Activated CD8-positive, alpha-beta memory T cell treated with anti-CD3 and anti-CD28 coated beads for 24 hours (primary cell): Measurements from ENCODE around the gene CARD11.

Experiments used
- DNase-seq: peaks from one replicate; pipeline ENCODE4 v3.0.0-alpha.2; 2020

CARD11 gene

DNA sequence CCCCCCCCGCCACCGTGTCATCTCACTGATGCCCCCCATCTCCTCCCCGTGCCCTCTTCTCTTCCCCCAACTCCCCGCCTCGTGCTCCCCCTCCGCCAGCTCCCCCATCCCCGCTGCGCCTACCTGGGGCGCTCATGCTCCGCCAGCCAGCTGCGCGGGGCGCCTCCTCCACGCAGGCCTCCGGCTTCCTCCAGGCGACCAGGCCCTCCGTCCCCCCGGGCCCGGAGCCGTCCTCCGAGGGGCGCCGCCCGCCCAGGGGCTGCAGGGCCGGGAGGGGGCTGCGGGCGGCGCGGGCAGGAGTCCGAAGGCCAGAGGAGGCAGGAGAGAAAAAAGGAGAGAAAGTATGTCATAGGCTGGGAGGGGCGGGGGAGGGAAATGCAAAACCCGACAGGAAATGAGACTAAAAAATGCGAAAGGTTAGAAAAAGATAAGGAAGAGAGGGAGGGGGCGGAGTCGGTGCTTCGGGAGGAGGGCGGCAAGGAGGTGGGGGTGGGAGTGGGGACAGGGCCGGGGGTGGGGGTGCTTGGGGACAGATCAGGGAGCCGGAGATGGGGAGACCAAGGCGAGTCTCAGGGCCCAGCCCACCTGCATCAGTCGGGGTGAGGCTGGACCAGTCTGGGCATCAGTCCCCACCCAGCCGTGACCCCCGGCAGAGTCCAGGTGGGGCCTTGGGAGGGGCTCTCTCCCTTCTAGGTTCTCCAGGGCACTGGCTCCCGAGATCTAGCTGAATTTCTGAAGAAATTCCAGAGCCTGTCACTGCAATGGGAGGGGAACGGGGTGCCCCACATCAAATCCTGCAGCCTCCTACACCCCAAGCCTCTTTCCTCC, at the start of gene CARD11:
Gene CARD11, minus strand, starts transcription at position 324 of the 828 bp plus-strand sequence. CDS start 85,361 bp downstream, outside the sequence.
- peak; percentile 84 for DNase-seq

DNA sequence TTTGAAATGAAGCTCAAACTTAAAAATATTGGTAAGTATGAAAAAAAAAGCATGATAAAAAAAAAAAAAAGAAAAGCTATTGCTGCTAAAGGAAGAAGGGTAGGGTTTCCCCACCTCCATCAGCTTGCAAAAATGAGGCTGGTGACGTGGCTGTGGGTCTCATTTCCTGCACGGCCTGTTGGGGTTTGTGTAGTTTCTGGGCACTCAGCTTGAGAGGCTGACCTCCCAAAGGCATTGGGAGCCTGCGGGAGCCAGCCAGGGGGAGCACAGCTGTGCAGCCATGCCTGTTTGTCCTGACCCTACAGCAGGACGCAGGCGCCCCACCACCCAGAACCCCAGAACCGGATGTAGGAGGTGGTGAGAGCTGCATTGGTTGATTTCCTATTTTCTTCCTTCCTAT, 48.8 kb upstream of the CARD11 start:
- peak; percentile 85 for DNase-seq

- DNase-seq, result no peak
Observed at GRCh38 chr7:3091631-3092030, 48.0 kb upstream of the CARD11 start.

GRCh38 chr7:3089493-3089892, 45.8 kb upstream of the CARD11 start:
- DNase-seq, result no peak

DNA sequence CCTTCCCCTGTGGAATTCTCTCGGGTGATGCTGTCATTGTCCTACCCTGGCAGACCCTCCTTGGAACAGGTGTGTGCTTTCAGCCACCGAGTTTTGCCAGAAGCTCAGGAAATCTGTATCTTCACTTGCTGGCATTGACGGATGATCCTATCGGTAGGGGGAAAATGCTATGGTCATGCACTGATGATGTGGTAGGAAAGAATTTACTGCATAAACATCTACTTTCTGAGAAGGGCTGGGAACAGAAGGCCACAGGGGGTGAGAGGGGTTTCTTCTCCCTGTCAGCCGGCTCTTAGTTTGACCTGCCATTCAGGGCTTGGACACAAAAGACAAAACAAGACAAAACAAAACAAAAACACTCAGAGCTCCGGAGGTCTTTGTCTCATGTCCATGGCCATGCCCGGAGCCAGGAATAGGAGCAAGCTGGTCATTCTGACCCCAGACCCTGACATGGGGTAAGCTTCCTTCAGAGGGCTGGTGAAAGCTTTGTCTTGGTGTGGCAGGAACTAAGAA, 43.6 kb upstream of the CARD11 start:
- DNase-seq, result no peak

DNA sequence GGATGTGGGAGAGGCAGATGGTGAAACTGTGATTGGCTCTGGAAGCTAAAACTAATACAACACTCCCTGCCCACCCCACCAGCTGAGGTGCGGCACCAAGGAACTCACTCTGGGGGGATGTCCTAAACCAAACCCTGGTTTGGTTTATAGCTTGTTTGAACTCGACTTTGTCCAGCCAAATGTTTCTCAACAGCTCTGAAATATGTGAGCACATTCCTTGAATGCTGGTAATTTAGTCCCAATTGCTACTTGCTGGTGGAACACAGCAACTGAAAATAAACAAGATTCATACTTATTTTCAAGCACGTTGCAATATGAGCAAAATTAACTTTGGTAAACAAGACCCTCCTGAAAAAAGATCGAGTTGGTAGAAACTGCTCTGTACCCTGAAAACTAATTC, 39.7 kb upstream of the CARD11 start:
- no peak for DNase-seq

- DNase-seq, result no peak
Observed at GRCh38 chr7:3082831-3083230, 39.2 kb upstream of the CARD11 start.

DNA sequence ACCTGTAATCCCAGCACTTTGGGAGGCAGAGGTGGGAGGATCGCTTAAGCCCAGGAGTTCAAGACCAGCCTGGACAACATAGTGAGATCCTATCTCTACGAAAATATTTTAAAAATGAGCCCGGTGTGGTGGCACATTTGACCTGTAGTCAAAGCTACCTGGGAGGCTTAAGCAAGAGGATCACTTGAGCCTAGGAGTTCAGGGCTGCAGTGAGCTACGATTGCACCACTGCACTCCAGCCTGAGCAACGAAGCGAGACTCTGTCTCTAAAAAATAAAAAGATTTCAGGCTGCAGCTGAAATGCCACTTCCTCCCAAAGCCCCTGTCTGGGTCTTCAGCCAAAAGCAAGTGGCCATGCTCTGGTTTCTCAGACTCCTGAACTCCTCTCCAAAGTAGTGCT, 38.7 kb upstream of the CARD11 start:
- no peak for DNase-seq

- DNase-seq, result no peak
Observed at GRCh38 chr7:3080106-3080505, 36.4 kb upstream of the CARD11 start.

GRCh38 chr7:3078514-3078913, 34.8 kb upstream of the CARD11 start:
- no peak for DNase-seq

DNA sequence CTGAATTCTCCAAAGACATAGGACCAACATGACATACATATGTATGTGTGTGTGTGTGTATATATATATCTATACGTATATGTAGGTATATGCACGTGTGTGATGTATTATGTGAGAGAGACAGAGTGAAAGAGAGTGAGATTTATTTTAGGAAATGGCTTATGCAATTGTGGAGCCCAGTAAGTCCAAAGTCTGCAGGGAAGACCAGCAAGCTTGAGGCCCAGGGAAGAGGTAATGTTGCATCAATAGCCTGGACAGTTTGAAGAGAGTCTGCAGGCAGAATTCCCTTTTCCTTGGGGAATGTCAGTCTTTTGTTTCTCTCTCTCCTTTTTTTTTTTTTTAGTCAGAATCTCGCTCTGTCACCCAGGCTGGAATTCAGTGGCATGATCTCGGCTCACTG, 33.0 kb upstream of the CARD11 start:
- DNase-seq, result no peak

- no peak for DNase-seq
Observed at GRCh38 chr7:3076163-3076562, 32.5 kb upstream of the CARD11 start.

DNA sequence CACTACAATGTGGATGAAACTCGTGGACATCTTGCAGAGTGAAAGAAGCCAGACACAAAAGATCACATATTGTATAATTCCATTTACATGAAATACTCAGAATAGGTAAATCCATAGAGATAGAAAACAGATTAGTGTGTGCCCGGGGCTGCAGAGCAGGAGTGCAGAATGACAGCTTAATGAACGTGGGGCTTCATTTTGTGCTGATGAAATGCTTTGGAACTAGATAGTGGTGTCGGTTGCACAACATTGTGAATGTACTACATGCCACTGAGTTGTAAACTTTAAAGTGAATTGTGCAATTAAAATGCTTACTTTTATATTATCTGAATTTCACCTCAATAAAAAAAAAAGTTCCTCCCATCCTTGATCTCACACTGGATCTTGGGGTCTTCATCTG, 31.8 kb upstream of the CARD11 start:
- DNase-seq, result no peak

GRCh38 chr7:3074459-3074821, 30.8 kb upstream of the CARD11 start:
- DNase-seq, result no peak

DNA sequence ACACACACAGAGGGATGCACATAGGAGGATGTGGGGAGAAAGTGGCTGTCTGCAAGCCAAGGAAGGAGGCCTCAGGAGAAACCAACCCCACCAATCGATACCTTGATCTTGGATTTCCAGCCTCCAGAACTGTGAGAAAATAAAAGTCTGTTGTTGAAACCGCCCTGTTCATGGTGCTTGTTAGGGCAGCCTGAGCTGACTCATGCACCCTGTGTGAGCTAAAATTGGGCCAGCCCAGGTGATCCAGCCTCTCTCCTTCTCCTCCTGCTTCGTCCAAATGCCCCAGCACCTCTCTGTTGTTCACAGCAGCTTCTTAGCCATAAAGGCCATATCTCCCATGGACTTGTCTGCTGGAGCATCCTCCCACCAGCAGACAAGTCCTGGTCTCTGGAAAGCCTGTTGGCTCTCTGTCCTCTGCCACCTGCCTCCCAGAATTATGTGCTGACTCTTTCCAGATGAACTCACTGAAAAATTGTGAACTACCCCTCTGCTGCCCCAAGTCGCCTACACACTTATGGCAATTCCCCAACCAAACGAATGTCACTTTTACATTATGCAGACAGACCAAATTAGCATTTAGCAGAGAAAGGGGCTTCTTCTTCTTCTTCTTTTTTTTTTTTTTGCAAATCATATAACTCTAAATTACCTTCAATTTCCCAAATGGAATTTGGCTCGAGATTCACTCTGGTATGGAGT, 30.2 kb upstream of the CARD11 start:
- no peak for DNase-seq

DNA sequence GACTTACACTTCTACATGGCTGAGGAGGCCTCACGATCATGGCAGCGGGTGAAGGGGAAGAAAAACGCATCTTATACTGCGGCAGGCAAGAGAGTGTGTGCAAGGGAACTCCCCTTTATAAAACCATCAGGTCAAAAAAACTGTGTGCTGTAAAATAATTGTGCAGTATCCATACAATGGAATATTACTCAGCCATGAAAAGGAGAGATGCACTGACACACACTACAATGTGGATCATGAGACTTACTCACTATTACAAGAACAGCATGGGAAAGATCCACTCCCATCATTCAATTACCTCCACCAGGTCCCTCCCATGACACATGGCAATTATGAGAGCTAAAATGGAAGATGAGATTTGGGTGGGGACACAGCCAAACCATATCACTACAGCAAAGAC, 27.2 kb upstream of the CARD11 start:
- DNase-seq, result no peak

- no peak for DNase-seq
Observed at GRCh38 chr7:3069771-3070449, 26.2 kb upstream of the CARD11 start.

DNA sequence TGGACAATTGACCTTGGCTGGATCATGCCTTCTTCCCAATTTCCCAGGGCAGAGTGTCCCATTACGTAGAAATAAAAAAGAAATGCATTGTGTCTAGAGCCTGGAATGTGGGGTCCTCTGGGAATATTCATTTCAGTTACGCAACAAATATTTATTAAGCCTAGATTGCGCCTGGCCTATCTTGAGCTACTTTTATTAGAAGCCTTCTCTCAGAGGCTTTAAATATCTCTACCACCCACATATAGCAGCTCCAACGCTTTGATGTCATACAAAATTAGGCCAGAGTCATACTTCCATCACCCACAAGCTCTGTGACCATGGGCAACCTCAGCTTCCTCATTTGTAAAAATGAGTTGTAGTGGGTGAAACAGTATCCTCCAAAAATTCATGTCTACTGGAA, 24.9 kb upstream of the CARD11 start:
- DNase-seq, result no peak

GRCh38 chr7:3067606-3068380, 24.1 kb upstream of the CARD11 start:
- DNase-seq, result no peak

DNA sequence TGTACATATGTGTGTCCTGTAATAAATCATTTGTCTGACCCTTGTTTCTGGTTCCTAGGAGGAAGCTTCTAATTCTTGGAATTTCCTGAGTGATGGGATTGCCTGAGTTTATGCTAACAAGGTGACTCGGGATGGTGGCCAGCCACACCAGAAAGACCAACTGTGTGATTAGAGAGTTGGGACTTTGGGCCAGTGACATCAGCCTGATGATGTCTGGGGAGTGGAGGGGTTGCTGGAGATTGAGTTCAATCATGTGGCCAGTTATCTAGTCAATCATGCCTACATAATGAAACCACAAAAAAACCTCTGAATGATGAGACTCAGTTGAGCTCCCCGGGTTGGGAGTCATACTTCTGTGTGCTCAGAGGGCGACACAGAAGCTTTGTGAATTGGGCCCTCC, 23.5 kb upstream of the CARD11 start:
- no peak for DNase-seq

DNA sequence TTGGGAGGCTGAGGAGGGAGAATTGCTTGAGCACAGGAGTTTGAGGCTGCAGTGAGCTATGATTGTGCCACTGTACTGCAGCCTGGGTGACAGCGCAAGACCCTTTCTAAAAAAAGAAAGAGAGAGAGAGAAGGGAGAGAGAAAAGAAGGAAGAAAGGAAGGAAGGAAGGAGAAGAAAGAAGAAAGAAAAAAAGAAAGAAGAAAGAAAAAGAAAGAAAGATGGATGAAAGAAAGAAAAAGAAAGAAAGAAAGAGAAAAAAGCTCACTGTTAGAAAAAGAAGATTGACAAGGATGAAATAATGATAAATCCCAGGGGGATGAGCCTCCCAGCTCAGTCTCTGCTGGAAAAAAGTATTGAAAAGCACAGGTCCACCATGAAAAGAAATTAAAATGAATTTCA, 22.8 kb upstream of the CARD11 start:
- no peak for DNase-seq

DNA sequence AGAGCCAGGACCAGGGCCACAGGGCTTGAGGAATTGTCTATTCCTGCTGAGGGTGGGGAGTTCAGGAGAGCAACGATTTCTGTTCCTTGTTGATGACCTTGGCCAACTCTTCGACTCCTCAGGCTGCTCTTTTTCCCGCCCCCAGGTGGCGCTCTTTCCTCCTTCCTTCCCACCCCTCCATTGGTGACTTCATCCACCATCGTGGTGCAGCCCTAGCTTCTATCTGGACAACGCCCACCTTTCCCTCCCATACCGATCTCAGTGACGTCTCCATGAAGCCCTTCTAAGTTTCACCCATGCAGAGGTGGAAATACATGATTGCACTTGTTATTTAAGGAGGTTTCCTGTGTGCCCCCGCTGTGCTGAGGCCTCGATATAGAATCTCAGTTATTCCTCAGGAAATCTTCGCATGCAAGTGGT, 22.1 kb upstream of the CARD11 start:
- DNase-seq, result peak; percentile 83

DNA sequence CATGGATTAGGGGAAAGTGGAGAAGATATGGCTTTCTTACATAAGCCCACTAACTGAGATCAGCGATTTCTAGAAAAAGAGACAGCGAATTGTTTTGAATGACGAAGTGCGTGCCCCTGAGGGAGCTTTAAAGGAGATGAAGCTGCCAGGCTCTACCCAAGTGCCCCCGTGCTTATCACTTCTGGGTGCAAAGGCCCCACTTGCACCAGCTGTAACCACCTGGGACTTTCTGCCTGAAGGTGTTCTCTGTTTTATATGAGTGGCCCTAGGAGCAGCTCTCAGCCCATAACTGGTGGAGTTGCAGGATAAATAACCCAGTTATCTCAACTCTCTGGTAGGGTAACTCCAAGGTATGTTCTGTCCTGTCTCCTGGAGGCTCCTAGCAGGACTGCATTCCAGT, 20.4 kb upstream of the CARD11 start:
- DNase-seq, result no peak
